Osteoblast (primary cell): ENCODE results near the gene LRP3. TPM values are rescaled to one million over a fixed set of nuclear protein-coding genes. Genes with fewer than 3 reads are reported as not detected.

Source experiments
- DNase-seq: peaks from one replicate; pipeline ENCODE4 v3.0.0; 2011; ENCODE audit warnings: low spot score, mixed read lengths; ENCODE audit not compliant: insufficient read length; ENCODE audit errors: missing footprints
- H2AFZ ChIP-seq: 2 replicates; pipeline ENCODE4 v1.6.0; 2011; ENCODE audit warnings: mild to moderate bottlenecking, low read length
- H3K27ac ChIP-seq: 2 replicates; pipeline ENCODE4 v1.5.1; 2011; ENCODE audit warnings: mild to moderate bottlenecking, low read depth, low read length, moderate library complexity
- H3K27me3 ChIP-seq: 2 replicates; pipeline ENCODE4 v1.6.0; 2012; ENCODE audit warnings: mild to moderate bottlenecking, control low read depth, inconsistent platforms, low read length, moderate library complexity; ENCODE audit not compliant: insufficient read depth
- H3K36me3 ChIP-seq: 2 replicates; pipeline ENCODE4 v1.5.1; 2011; ENCODE audit warnings: mild to moderate bottlenecking, low read length, control low read depth, moderate library complexity; ENCODE audit not compliant: insufficient read depth
- H3K4me1 ChIP-seq: 2 replicates; pipeline ENCODE4 v1.5.1; 2011; ENCODE audit warnings: mild to moderate bottlenecking, low read length, control low read depth, moderate library complexity; ENCODE audit not compliant: insufficient read depth
- H3K4me2 ChIP-seq: 2 replicates; pipeline ENCODE4 v1.6.0; 2011; ENCODE audit warnings: mild to moderate bottlenecking, low read length; ENCODE audit not compliant: insufficient read depth
- H3K4me3 ChIP-seq: fragments of 200-600 bp; sonication (generic); 3 replicates; pipeline ENCODE4 v1.5.1; 2012; ENCODE audit warnings: mild to moderate bottlenecking, low read length, inconsistent platforms; ENCODE audit not compliant: insufficient read depth
- H3K79me2 ChIP-seq: 2 replicates; pipeline ENCODE4 v1.6.0; 2012; ENCODE audit warnings: mild to moderate bottlenecking, low read length, control low read depth, inconsistent platforms; ENCODE audit not compliant: insufficient read depth
- H3K9me3 ChIP-seq: 2 replicates; pipeline ENCODE4 v1.5.1; 2011; ENCODE audit warnings: low read depth, low read length, control low read depth
- H4K20me1 ChIP-seq: 2 replicates; pipeline ENCODE4 v1.6.0; 2012; ENCODE audit warnings: mild to moderate bottlenecking, low read length, control low read depth; ENCODE audit not compliant: insufficient read depth
- CTCF ChIP-seq: IDR thresholded peaks from 2 replicates; pipeline ENCODE4 v1.5.1; 2011; ENCODE audit warnings: mild to moderate bottlenecking, low read depth, low read length, moderate library complexity; ENCODE audit errors: extremely low read depth
- total RNA-seq: library from RNA; depleted of rRNA; stranded (reverse); fragments of >200 nt; gene quantifications from 2 replicates; pipeline ENCODE4 v1.2.3, GENCODE V29; 2012

Gene LRP3
- total RNA-seq, 1 donor: 38.4 TPM

DNA sequence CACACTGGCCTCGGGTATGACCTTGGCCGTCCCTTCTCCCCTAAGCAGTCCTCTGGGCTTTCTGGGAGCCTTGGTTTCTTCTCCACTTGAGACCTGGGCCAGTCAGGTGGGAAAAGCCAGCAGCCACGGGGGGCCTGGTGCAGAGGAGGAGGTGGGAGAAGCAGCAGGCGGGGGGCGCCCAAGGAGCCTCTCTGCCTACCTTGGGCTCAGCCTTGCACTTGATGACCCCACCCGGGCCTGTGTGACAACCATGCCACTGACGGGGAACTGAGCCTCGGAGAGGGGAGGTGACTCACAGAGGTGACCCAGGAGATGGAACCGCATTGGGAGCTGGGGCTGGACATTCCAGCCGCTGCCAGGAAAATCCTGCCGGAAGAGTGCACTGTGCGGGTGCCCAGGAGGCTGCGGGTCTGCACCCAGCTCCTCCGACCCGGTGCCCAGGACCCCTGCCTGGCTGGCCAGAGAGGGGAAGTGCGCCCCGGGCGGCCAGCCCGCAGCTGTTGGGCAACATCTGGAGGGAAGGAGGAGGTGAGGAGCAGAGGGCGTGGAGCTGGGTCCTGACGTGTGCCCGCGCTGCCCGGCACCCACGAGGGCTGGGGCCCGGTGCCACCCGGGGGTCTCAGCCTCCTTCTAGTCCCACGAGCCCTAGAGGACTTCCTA lies 55.0 kb downstream of the LRP3 start:
- Histone ChIP-seq H3K4me3 (no peak overlapping the region), H4K20me1 (no peaks in the 10 kb centered on the region), H3K9me3 (no peaks in the 10 kb centered on the region), H3K4me1 (no peaks in the 10 kb centered on the region), H3K4me2 (no peak overlapping the region), H3K36me3 (no peaks in the 10 kb centered on the region), H3K79me2 (no peaks in the 10 kb centered on the region), H3K27ac (no peak overlapping the region), H3K27me3 (no peaks in the 10 kb centered on the region), H2AFZ (no peak overlapping the region)
- no peak for TF ChIP-seq CTCF
- no peak for DNase-seq

GRCh38 chr19:33249740-33250366 lies 55.7 kb downstream of the LRP3 start:
- Histone ChIP-seq H3K27me3 (no peaks in the 10 kb centered on the region), H3K27ac (no peak overlapping the region), H3K4me1 (no peaks in the 10 kb centered on the region), H3K79me2 (no peaks in the 10 kb centered on the region), H3K4me2 (no peak overlapping the region), H3K36me3 (no peaks in the 10 kb centered on the region), H2AFZ (no peak overlapping the region), H3K9me3 (no peaks in the 10 kb centered on the region), H3K4me3 (no peak overlapping the region), H4K20me1 (no peaks in the 10 kb centered on the region)
- DNase-seq: no peak
- no peak for TF ChIP-seq CTCF

DNA sequence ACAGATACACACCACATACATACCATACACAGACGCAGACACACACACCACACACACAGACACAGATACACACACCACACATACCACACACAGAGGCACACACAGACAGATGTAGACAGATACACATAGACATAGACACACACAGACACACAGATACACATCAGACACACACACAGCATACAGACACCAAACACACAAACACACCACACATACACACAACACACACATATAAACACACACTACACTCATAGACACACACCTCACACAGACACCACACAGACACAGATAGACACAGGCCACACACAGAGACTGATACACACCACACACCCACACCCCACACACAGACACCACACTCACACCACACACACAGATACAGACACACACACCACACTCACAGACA lies 56.4 kb downstream of the LRP3 start:
- Histone ChIP-seq H4K20me1 (no peaks in the 10 kb centered on the region), H2AFZ (no peak overlapping the region), H3K9me3 (no peaks in the 10 kb centered on the region), H3K27ac (no peak overlapping the region), H3K4me3 (no peak overlapping the region), H3K79me2 (no peaks in the 10 kb centered on the region), H3K36me3 (no peaks in the 10 kb centered on the region), H3K27me3 (no peaks in the 10 kb centered on the region), H3K4me2 (no peak overlapping the region), H3K4me1 (no peaks in the 10 kb centered on the region)
- no peak for DNase-seq
- no peak for TF ChIP-seq CTCF

GRCh38 chr19:33251076-33251475 lies 56.9 kb downstream of the LRP3 start:
- no peak for DNase-seq
- Histone ChIP-seq H3K27ac (no peak overlapping the region), H3K36me3 (no peaks in the 10 kb centered on the region), H2AFZ (no peak overlapping the region), H3K4me1 (no peaks in the 10 kb centered on the region), H4K20me1 (no peaks in the 10 kb centered on the region), H3K79me2 (no peaks in the 10 kb centered on the region), H3K9me3 (no peaks in the 10 kb centered on the region), H3K4me2 (no peak overlapping the region), H3K4me3 (no peak overlapping the region), H3K27me3 (no peaks in the 10 kb centered on the region)
- TF ChIP-seq CTCF: no peak
